ENCODE results near the gene BLOC1S1.

GRCh38 chr12:55675666-55676065 is 40.2 kb upstream of the BLOC1S1 start:
- TF ChIP-seq EGR1 (IDR thresholded peaks at IDR 0.05) (no peak), CREB1 (IDR thresholded peaks at IDR 0.05; ENCODE audit: low read depth) (no peak), TCF12 (IDR thresholded peaks at IDR 0.05; ENCODE audit: low read depth) (no peak)

Measured in Ishikawa (cell line).